Testis (tissue), 5 donors: ENCODE measurements around the gene MRPL43. TPM values are rescaled to one million over a fixed set of nuclear protein-coding genes. Genes with fewer than 3 reads are reported as not detected.
A peak's percentile ranks its signal among the peaks of the same experiment; 100 is the strongest.
"Not testable (repeated sequence)": the region's sequence is repeated elsewhere in the genome, so short reads cannot be mapped to it uniquely, and the experiment has no call there.

Experiments used
- DNase-seq: peaks from one replicate; pipeline ENCODE4 v3.0.0-alpha.2; 2019
- H3K27ac ChIP-seq, 2 donors: fragments of 200-600 bp; sonication (generic); one replicate each; pipeline ENCODE4 v1.5.1; 2019
- H3K27me3 ChIP-seq: fragments of 200-600 bp; sonication (generic); one replicate; pipeline ENCODE4 v1.5.1; 2019
- H3K36me3 ChIP-seq: fragments of 200-600 bp; sonication (generic); one replicate; pipeline ENCODE4 v1.5.1; 2017; ENCODE audit warnings: low read depth; ENCODE audit errors: missing control alignments
- H3K4me1 ChIP-seq: fragments of 200-600 bp; sonication (generic); one replicate; pipeline ENCODE4 v1.5.1; 2019
- H3K4me3 ChIP-seq, 2 donors: fragments of 200-600 bp; sonication (generic); one replicate each; pipeline ENCODE4 v1.5.1; 2017 to 2019
- H3K9me3 ChIP-seq: fragments of 200-600 bp; sonication (generic); one replicate; pipeline ENCODE4 v1.5.1; 2017
- CTCF ChIP-seq, 3 experiments: fragments of 450-650 bp in 2 of 3; fragments of 200-600 bp in 1 of 3; sonication (generic) in 1 of 3; IDR thresholded peaks; one replicate each; pipeline ENCODE4 v1.5.1; 2016 to 2019; ENCODE audit warnings: antibody characterized with exemption in 3 of 3, mild to moderate bottlenecking in 2 of 3, moderate library complexity in 1 of 3
- POLR2A ChIP-seq: fragments of 450-650 bp; IDR thresholded peaks from one replicate; pipeline ENCODE4 v1.6.1; 2017; ENCODE audit warnings: antibody characterized with exemption, mild to moderate bottlenecking, moderate library complexity
- WGBS, 2 donors: methylation state at CpG; one replicate each; pipeline ENCODE4 v1.1.5; 2018; 5-methylcytosine and 5-hydroxymethylcytosine counted together
- intact Hi-C: fragments of 100-400 bp; cut with DNase I; formaldehyde crosslinking; loops from one replicate; pipeline ENCODE4 v1.15.1; 2023; ENCODE audit warnings: low total_unique reads
- long read RNA-seq, 2 donors: transcript quantifications; one replicate each; lab custom pipeline, GENCODE V29; 2026
- polyA plus RNA-seq: library from polyadenylated mRNA; stranded (reverse); fragments of 350-450 nt; fragmentation: Illumina TruSeq; extraction: RNeasy Lipid Tissue Mini Kit (QIAGEN cat#74804); gene quantifications from one replicate; pipeline ENCODE4 v1.2.3, GENCODE V29; 2014; ENCODE audit warnings: low read depth, low replicate concordance; ENCODE audit not compliant: insufficient read depth
- total RNA-seq, 2 donors: library from RNA; depleted of rRNA; stranded (reverse); fragments of >200 nt; gene quantifications; one replicate each; pipeline ENCODE4 v1.2.3, GENCODE V29; 2016

The MRPL43 gene
- total RNA-seq (100 to 1,000 TPM; 123 to 124 TPM), polyA plus RNA-seq (199 TPM)
- long read RNA-seq, donor 1, transcript MRPL43-201 (5 exons, 747 nt): minor isoform, 9 of 65 reads
- long read RNA-seq, donor 1, transcript MRPL43-203 (3 exons, 1,010 nt): major isoform, 29 of 65 reads
- long read RNA-seq, donor 1, partial matches to known transcripts: 12 of 65 reads
- long read RNA-seq, donor 1, other reads (novel, unspliced or antisense): 0 of 65 reads
- long read RNA-seq, donor 2, transcript MRPL43-203 (3 exons, 1,010 nt): major isoform, 23 of 113 reads
- long read RNA-seq, donor 2, partial matches to known transcripts: 78 of 113 reads
- long read RNA-seq, donor 2, other reads (novel, unspliced or antisense): 0 of 113 reads

- DNase-seq: peak; percentile 92
- Histone ChIP-seq H3K27me3 (no peaks in the 10 kb centered on the region), H3K9me3 (no peaks in the 10 kb centered on the region), H3K4me3 (peak within 1 kb of the TSS; percentile 91 to 92), H3K4me1 (peaks cover 24% of the 10 kb centered on the region), H3K27ac (peak within 1 kb of the TSS; percentile 65 to 78), H3K36me3 (no peaks in the 10 kb centered on the region)
- 0 to 1% methylated on average over 35 to 61 of the region's 75 CpGs for WGBS, 2 donors
- intact Hi-C loops: no loop called here
- TF ChIP-seq CTCF (IDR thresholded peaks at IDR 0.05) (no peak), POLR2A (no peak)
Observed at GRCh38 chr10:100986952-100987684, at the start of gene MRPL43, which contains the start of gene TWNK. Gene MRPL43 (minus strand): TSS chr10:100987497. CDS start chr10:100987443, 54 bp downstream. Gene TWNK (plus strand): TSS chr10:100987543. CDS start chr10:100988211, 668 bp downstream.

- WGBS, 2 donors: 72 to 77% methylated on average over 2 to 5 of the region's 7 CpGs
- intact Hi-C loops: no loop called here
- no peak for TF ChIP-seq CTCF (IDR thresholded peaks at IDR 0.05)
- no peak overlapping the region for H3K4me3 ChIP-seq
- H3K27me3 ChIP-seq: no peaks in the 10 kb centered on the region
- H3K36me3 ChIP-seq: no peaks in the 10 kb centered on the region
- peaks cover 13% of the 10 kb centered on the region for H3K4me1 ChIP-seq
- H3K9me3 ChIP-seq: no peaks in the 10 kb centered on the region
- no peak for DNase-seq
- H3K27ac ChIP-seq: no peak overlapping the region
Observed at GRCh38 chr10:101036726-101037125, 49.4 kb upstream of the MRPL43 start.

GRCh38 chr10:101035916-101036702, 48.8 kb upstream of the MRPL43 start:
- DNase-seq: no peak
- Histone ChIP-seq H3K9me3 (no peaks in the 10 kb centered on the region), H3K4me3 (no peak overlapping the region), H3K27ac (no peak overlapping the region), H3K4me1 (peaks cover 9% of the 10 kb centered on the region), H3K27me3 (no peaks in the 10 kb centered on the region), H3K36me3 (no peaks in the 10 kb centered on the region)
- intact Hi-C loops: no loop called here
- TF ChIP-seq CTCF (IDR thresholded peaks at IDR 0.05) (no peak), POLR2A (no peak)
- 87 to 88% methylated on average over 10 of the region's 10 CpGs for WGBS, 2 donors

GRCh38 chr10:101035314-101035713, 48.0 kb upstream of the MRPL43 start:
- Histone ChIP-seq H3K4me3 (no peak overlapping the region), H3K27ac (no peak overlapping the region), H3K36me3 (no peaks in the 10 kb centered on the region), H3K4me1 (peaks cover 11% of the 10 kb centered on the region), H3K27me3 (no peaks in the 10 kb centered on the region), H3K9me3 (no peaks in the 10 kb centered on the region)
- no peak for TF ChIP-seq POLR2A
- no peak for TF ChIP-seq CTCF (IDR thresholded peaks at IDR 0.05)
- DNase-seq: no peak
- intact Hi-C loops: no loop called here
- WGBS, 2 donors: 96 to 100% methylated on average over 4 to 7 of the region's 7 CpGs

GRCh38 chr10:101034404-101034803, 47.1 kb upstream of the MRPL43 start:
- peaks cover 11% of the 10 kb centered on the region for H3K4me1 ChIP-seq
- H3K36me3 ChIP-seq, H3K27me3 ChIP-seq, intact Hi-C loops, H3K9me3 ChIP-seq, DNase-seq, H3K4me3 ChIP-seq, H3K27ac ChIP-seq: not testable (repeated sequence)
- 89 to 92% methylated on average over 4 of the region's 4 CpGs for WGBS, 2 donors
